ENCODE results near the gene UBR1. TPM values are rescaled to one million over a fixed set of nuclear protein-coding genes. Genes with fewer than 3 reads are reported as not detected.
"Not testable (repeated sequence)": the region's sequence is repeated elsewhere in the genome, so short reads cannot be mapped to it uniquely, and the experiment has no call there.

UBR1 gene
- total and polyA plus RNA-seq, 4 donors, result 22.2 to 62.4 (median 29.4) TPM

- not testable (repeated sequence) for DNase-seq (ENCODE audit: low read depth in 4 of 6, low spot score in 6 of 6); H3K27me3 ChIP-seq (ENCODE audit: control insufficient read depth, insufficient read depth, low read length); H3K4me1 ChIP-seq (ENCODE audit: control insufficient read depth, insufficient read depth, low read length); H3K4me3 ChIP-seq (ENCODE audit: low read depth, low read length); H3K9me3 ChIP-seq (ENCODE audit: control insufficient read depth, insufficient read depth, low read length); H3K36me3 ChIP-seq (ENCODE audit: control insufficient read depth, insufficient read depth, low read length); H3K27ac ChIP-seq (ENCODE audit: low read depth, low read length)
- WGBS (ENCODE audit: insufficient coverage), result no CpG with 5 or more reads among the region's 1 CpG
Observed at GRCh38 chr15:43035240-43035639, 70.6 kb downstream of the UBR1 start.

GRCh38 chr15:43029476-43029875 is 76.4 kb downstream of the UBR1 start:
- H3K4me1 ChIP-seq (ENCODE audit: control insufficient read depth, insufficient read depth, low read length), result no peaks in the 10 kb centered on the region
- H3K27ac ChIP-seq (ENCODE audit: low read depth, low read length), result no peak overlapping the region
- peaks cover 13% of the 10 kb centered on the region for H3K36me3 ChIP-seq (ENCODE audit: control insufficient read depth, insufficient read depth, low read length)
- H3K27me3 ChIP-seq (ENCODE audit: control insufficient read depth, insufficient read depth, low read length), result no peaks in the 10 kb centered on the region
- H3K9me3 ChIP-seq (ENCODE audit: control insufficient read depth, insufficient read depth, low read length), result no peaks in the 10 kb centered on the region
- H3K4me3 ChIP-seq (ENCODE audit: low read depth, low read length), result no peak overlapping the region
- DNase-seq (ENCODE audit: low read depth in 4 of 6, low spot score in 6 of 6), result no peak

GRCh38 chr15:43025150-43025549 is 80.7 kb downstream of the UBR1 start:
- Histone ChIP-seq H3K27me3 (ENCODE audit: control insufficient read depth, insufficient read depth, low read length) (no peaks in the 10 kb centered on the region), H3K27ac (ENCODE audit: low read depth, low read length) (no peak overlapping the region), H3K4me3 (ENCODE audit: low read depth, low read length) (no peak overlapping the region), H3K4me1 (ENCODE audit: control insufficient read depth, insufficient read depth, low read length) (no peaks in the 10 kb centered on the region), H3K9me3 (ENCODE audit: control insufficient read depth, insufficient read depth, low read length) (no peaks in the 10 kb centered on the region), H3K36me3 (ENCODE audit: control insufficient read depth, insufficient read depth, low read length) (peaks cover 24% of the 10 kb centered on the region)
- no peak for DNase-seq (ENCODE audit: low read depth in 4 of 6, low spot score in 6 of 6)

GRCh38 chr15:43014671-43015070 is 91.2 kb downstream of the UBR1 start:
- H3K27ac ChIP-seq (ENCODE audit: low read depth, low read length); H3K27me3 ChIP-seq (ENCODE audit: control insufficient read depth, insufficient read depth, low read length); H3K4me3 ChIP-seq (ENCODE audit: low read depth, low read length); DNase-seq (ENCODE audit: low read depth in 4 of 6, low spot score in 6 of 6); H3K4me1 ChIP-seq (ENCODE audit: control insufficient read depth, insufficient read depth, low read length); H3K9me3 ChIP-seq (ENCODE audit: control insufficient read depth, insufficient read depth, low read length): not testable (repeated sequence)
- WGBS (ENCODE audit: insufficient coverage), result 98% methylated on average over 11 of the region's 31 CpGs
- peaks cover 29% of the 10 kb centered on the region for H3K36me3 ChIP-seq (ENCODE audit: control insufficient read depth, insufficient read depth, low read length)

GRCh38 chr15:43009206-43009605 is 96.6 kb downstream of the UBR1 start:
- Histone ChIP-seq H3K4me3 (ENCODE audit: low read depth, low read length) (no peak overlapping the region), H3K27me3 (ENCODE audit: control insufficient read depth, insufficient read depth, low read length) (no peaks in the 10 kb centered on the region), H3K27ac (ENCODE audit: low read depth, low read length) (no peak overlapping the region), H3K9me3 (ENCODE audit: control insufficient read depth, insufficient read depth, low read length) (no peaks in the 10 kb centered on the region), H3K4me1 (ENCODE audit: control insufficient read depth, insufficient read depth, low read length) (no peaks in the 10 kb centered on the region), H3K36me3 (ENCODE audit: control insufficient read depth, insufficient read depth, low read length) (peaks cover 46% of the 10 kb centered on the region)
- WGBS (ENCODE audit: insufficient coverage), result 96% methylated on average over 3 of the region's 3 CpGs
- no peak for DNase-seq (ENCODE audit: low read depth in 4 of 6, low spot score in 6 of 6)

GRCh38 chr15:43008150-43008549 is 97.7 kb downstream of the UBR1 start:
- WGBS (ENCODE audit: insufficient coverage), result 96% methylated on average over 13 of the region's 14 CpGs
- H3K36me3 ChIP-seq (ENCODE audit: control insufficient read depth, insufficient read depth, low read length), result peaks cover 47% of the 10 kb centered on the region
- H3K27me3 ChIP-seq (ENCODE audit: control insufficient read depth, insufficient read depth, low read length), result no peaks in the 10 kb centered on the region
- H3K4me1 ChIP-seq (ENCODE audit: control insufficient read depth, insufficient read depth, low read length), result no peaks in the 10 kb centered on the region
- no peaks in the 10 kb centered on the region for H3K9me3 ChIP-seq (ENCODE audit: control insufficient read depth, insufficient read depth, low read length)
- no peak overlapping the region for H3K27ac ChIP-seq (ENCODE audit: low read depth, low read length)
- no peak for DNase-seq (ENCODE audit: low read depth in 4 of 6, low spot score in 6 of 6)
- no peak overlapping the region for H3K4me3 ChIP-seq (ENCODE audit: low read depth, low read length)

- Histone ChIP-seq H3K27ac (ENCODE audit: low read depth, low read length) (no peak overlapping the region), H3K36me3 (ENCODE audit: control insufficient read depth, insufficient read depth, low read length) (peaks cover 45% of the 10 kb centered on the region), H3K4me3 (ENCODE audit: low read depth, low read length) (no peak overlapping the region), H3K27me3 (ENCODE audit: control insufficient read depth, insufficient read depth, low read length) (no peaks in the 10 kb centered on the region), H3K4me1 (ENCODE audit: control insufficient read depth, insufficient read depth, low read length) (no peaks in the 10 kb centered on the region), H3K9me3 (ENCODE audit: control insufficient read depth, insufficient read depth, low read length) (no peaks in the 10 kb centered on the region)
- WGBS (ENCODE audit: insufficient coverage), result no CpG with 5 or more reads among the region's 1 CpG
- DNase-seq (ENCODE audit: low read depth in 4 of 6, low spot score in 6 of 6), result no peak
Observed at GRCh38 chr15:43007551-43007950, 98.3 kb downstream of the UBR1 start.

GRCh38 chr15:43006991-43007390 is 98.8 kb downstream of the UBR1 start:
- no CpG with 5 or more reads among the region's 3 CpGs for WGBS (ENCODE audit: insufficient coverage)
- Histone ChIP-seq H3K4me3 (ENCODE audit: low read depth, low read length) (no peak overlapping the region), H3K27me3 (ENCODE audit: control insufficient read depth, insufficient read depth, low read length) (no peaks in the 10 kb centered on the region), H3K9me3 (ENCODE audit: control insufficient read depth, insufficient read depth, low read length) (no peaks in the 10 kb centered on the region), H3K36me3 (ENCODE audit: control insufficient read depth, insufficient read depth, low read length) (peaks cover 47% of the 10 kb centered on the region), H3K4me1 (ENCODE audit: control insufficient read depth, insufficient read depth, low read length) (no peaks in the 10 kb centered on the region), H3K27ac (ENCODE audit: low read depth, low read length) (no peak overlapping the region)
- no peak for DNase-seq (ENCODE audit: low read depth in 4 of 6, low spot score in 6 of 6)

GRCh38 chr15:43004886-43005595 is 100.8 kb downstream of the UBR1 start:
- not testable (repeated sequence) for H3K27me3 ChIP-seq (ENCODE audit: control insufficient read depth, insufficient read depth, low read length); H3K4me1 ChIP-seq (ENCODE audit: control insufficient read depth, insufficient read depth, low read length); H3K9me3 ChIP-seq (ENCODE audit: control insufficient read depth, insufficient read depth, low read length); DNase-seq (ENCODE audit: low read depth in 4 of 6, low spot score in 6 of 6); H3K27ac ChIP-seq (ENCODE audit: low read depth, low read length); H3K4me3 ChIP-seq (ENCODE audit: low read depth, low read length)
- WGBS (ENCODE audit: insufficient coverage), result 97% methylated on average over 27 of the region's 42 CpGs
- H3K36me3 ChIP-seq (ENCODE audit: control insufficient read depth, insufficient read depth, low read length), result peaks cover 50% of the 10 kb centered on the region

- no peaks in the 10 kb centered on the region for H3K9me3 ChIP-seq (ENCODE audit: control insufficient read depth, insufficient read depth, low read length)
- no peak overlapping the region for H3K27ac ChIP-seq (ENCODE audit: low read depth, low read length)
- H3K4me3 ChIP-seq (ENCODE audit: low read depth, low read length), result no peak overlapping the region
- no peak for DNase-seq (ENCODE audit: low read depth in 4 of 6, low spot score in 6 of 6)
- peaks cover 21% of the 10 kb centered on the region for H3K36me3 ChIP-seq (ENCODE audit: control insufficient read depth, insufficient read depth, low read length)
- H3K4me1 ChIP-seq (ENCODE audit: control insufficient read depth, insufficient read depth, low read length), result no peaks in the 10 kb centered on the region
- H3K27me3 ChIP-seq (ENCODE audit: control insufficient read depth, insufficient read depth, low read length), result no peaks in the 10 kb centered on the region
- WGBS (ENCODE audit: insufficient coverage), result 100% methylated on average over 3 of the region's 4 CpGs
Observed at GRCh38 chr15:42999201-42999779, 106.5 kb downstream of the UBR1 start.

Data from spinal cord (tissue), 10 donors.